Measurements from ENCODE around the gene SINHCAF. TPM values are rescaled to one million over a fixed set of nuclear protein-coding genes. Genes with fewer than 3 reads are reported as not detected.

Gene SINHCAF
- total and polyA plus RNA-seq, 2 experiments from 2014 or later = 66.2 to 122 TPM

DNA sequence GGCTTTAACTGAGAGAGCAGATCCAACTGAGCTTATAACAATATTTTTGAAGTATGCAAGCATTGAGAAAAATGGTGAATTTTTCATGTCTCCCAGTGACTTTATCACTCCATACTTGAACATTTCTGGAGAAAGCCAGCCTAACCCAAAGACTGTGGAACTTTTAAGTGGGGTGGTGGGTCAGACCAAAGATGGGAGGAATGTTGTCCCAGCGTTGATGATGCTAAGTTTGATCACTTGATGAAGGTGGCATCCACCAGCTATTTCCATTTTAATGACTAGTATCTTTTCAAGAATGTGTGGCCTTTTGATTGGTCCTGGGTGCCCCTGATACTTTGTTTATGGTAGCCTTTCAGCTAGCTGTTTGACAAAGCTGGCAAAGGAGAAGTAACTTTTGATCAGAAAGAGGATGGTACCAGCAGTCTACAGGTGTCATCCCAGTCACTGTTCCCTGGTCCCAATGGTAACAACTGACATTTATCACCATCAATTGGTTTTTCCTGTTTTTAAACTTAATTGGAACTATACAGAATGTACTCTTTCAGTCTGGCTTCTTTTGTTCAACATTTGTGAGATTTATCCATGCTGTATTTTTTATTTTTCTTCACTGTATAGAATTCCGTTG lies 14.2 kb downstream of the SINHCAF start:
- DNase-seq (ENCODE audit: low spot score) = no peak
- no peak overlapping the region for H2AFZ ChIP-seq
- no peaks in the 10 kb centered on the region for H3K9me3 ChIP-seq (ENCODE audit: low read depth)
- WGBS (ENCODE audit: low lambda C conversion rate, missing lambda C conversion rate) = 96% methylated on average over 2 of the region's 2 CpGs
- peaks cover 32% of the 10 kb centered on the region for H4K20me1 ChIP-seq (ENCODE audit: insufficient read depth, poor library complexity, severe bottlenecking)
- peaks cover 100% of the 10 kb centered on the region for H3K79me2 ChIP-seq
- no peaks in the 10 kb centered on the region for H3K36me3 ChIP-seq (replicated peaks; ENCODE audit: insufficient read depth, low read depth)
- peaks cover 11% of the 10 kb centered on the region for H3K4me1 ChIP-seq (ENCODE audit: insufficient read depth)
- TF ChIP-seq EZH2 (IDR thresholded peaks at IDR 0.05; ENCODE audit: borderline replicate concordance) = no peak
- TF ChIP-seq CTCF (IDR thresholded peaks at IDR 0.05; ENCODE audit: poor library complexity) = no peak
- no peak for TF ChIP-seq EZH2phosphoT487 (IDR thresholded peaks at IDR 0.05; ENCODE audit: low read depth, severe bottlenecking, unreplicated experiment)
- no peak overlapping the region for H3K27ac ChIP-seq
- no peak overlapping the region for H3K4me2 ChIP-seq
- H3K4me3 ChIP-seq = no peak overlapping the region
- no peaks in the 10 kb centered on the region for H3K27me3 ChIP-seq
- H3K9me2 ChIP-seq (replicated peaks; ENCODE audit: insufficient read depth) = no peaks in the 10 kb centered on the region

GRCh38 chr12:31310488-31310887 lies 15.5 kb downstream of the SINHCAF start:
- Histone ChIP-seq H4K20me1 (ENCODE audit: insufficient read depth, poor library complexity, severe bottlenecking) (peaks cover 27% of the 10 kb centered on the region), H3K4me2 (no peak overlapping the region), H3K4me3 (no peak overlapping the region), H3K9me3 (ENCODE audit: low read depth) (no peaks in the 10 kb centered on the region), H3K79me2 (peaks cover 100% of the 10 kb centered on the region), H3K36me3 (replicated peaks; ENCODE audit: insufficient read depth, low read depth) (no peaks in the 10 kb centered on the region), H2AFZ (no peak overlapping the region), H3K27me3 (no peaks in the 10 kb centered on the region), H3K27ac (no peak overlapping the region), H3K4me1 (ENCODE audit: insufficient read depth) (peaks cover 4% of the 10 kb centered on the region), H3K9me2 (replicated peaks; ENCODE audit: insufficient read depth) (no peaks in the 10 kb centered on the region)
- no peak for DNase-seq (ENCODE audit: low spot score)
- WGBS (ENCODE audit: low lambda C conversion rate, missing lambda C conversion rate) = 93% methylated on average over 2 of the region's 2 CpGs
- TF ChIP-seq CTCF (IDR thresholded peaks at IDR 0.05; ENCODE audit: poor library complexity) (no peak), EZH2 (IDR thresholded peaks at IDR 0.05; ENCODE audit: borderline replicate concordance) (no peak), EZH2phosphoT487 (IDR thresholded peaks at IDR 0.05; ENCODE audit: low read depth, severe bottlenecking, unreplicated experiment) (no peak)

- H3K27me3 ChIP-seq = no peaks in the 10 kb centered on the region
- no peaks in the 10 kb centered on the region for H3K9me3 ChIP-seq (ENCODE audit: low read depth)
- H3K27ac ChIP-seq = no peak overlapping the region
- no peaks in the 10 kb centered on the region for H3K36me3 ChIP-seq (replicated peaks; ENCODE audit: insufficient read depth, low read depth)
- no peaks in the 10 kb centered on the region for H3K9me2 ChIP-seq (replicated peaks; ENCODE audit: insufficient read depth)
- H3K4me2 ChIP-seq = no peak overlapping the region
- H3K79me2 ChIP-seq = peaks cover 100% of the 10 kb centered on the region
- TF ChIP-seq EZH2 (IDR thresholded peaks at IDR 0.05; ENCODE audit: borderline replicate concordance) (no peak), CTCF (IDR thresholded peaks at IDR 0.05; ENCODE audit: poor library complexity) (no peak), EZH2phosphoT487 (IDR thresholded peaks at IDR 0.05; ENCODE audit: low read depth, severe bottlenecking, unreplicated experiment) (no peak)
- H4K20me1 ChIP-seq (ENCODE audit: insufficient read depth, poor library complexity, severe bottlenecking) = peaks cover 15% of the 10 kb centered on the region
- H3K4me1 ChIP-seq (ENCODE audit: insufficient read depth) = peaks cover 4% of the 10 kb centered on the region
- DNase-seq (ENCODE audit: low spot score) = no peak
- H3K4me3 ChIP-seq = no peak overlapping the region
- no peak overlapping the region for H2AFZ ChIP-seq
- 96% methylated on average over 1 of the region's 1 CpG for WGBS (ENCODE audit: low lambda C conversion rate, missing lambda C conversion rate)
These were observed 16.7 kb downstream of the SINHCAF start for GRCh38 chr12:31309279-31309678.
